Measurements from ENCODE around the gene NTNG2.

GRCh38 chr9:132156262-132156661, 5.6 kb upstream of the NTNG2 start:
- no peak for TF ChIP-seq POLR2A (IDR thresholded peaks at IDR 0.05)
- no peak for TF ChIP-seq CTCF (IDR thresholded peaks at IDR 0.05)
